ENCODE measurements around the gene RPS26.

GRCh38 chr12:56040151-56040550, 1.6 kb upstream of the RPS26 start:
- no peak for TF ChIP-seq CTCF (IDR thresholded peaks at IDR 0.05; ENCODE audit: low read depth, low read length, poor library complexity, severe bottlenecking)
- TF ChIP-seq EZH2phosphoT487 (IDR thresholded peaks at IDR 0.05; ENCODE audit: borderline replicate concordance, low read length) = no peak

Data from DOHH2 (cell line).